Fibroblast of villous mesenchyme (primary cell): Measurements from ENCODE around the gene TNS3. TPM values are rescaled to one million over a fixed set of nuclear protein-coding genes. Genes with fewer than 3 reads are reported as not detected.

ENCODE experiments used
- DNase-seq: peaks from one replicate; pipeline ENCODE4 v3.0.0-alpha.2; 2010; ENCODE audit warnings: low read depth
- H3K4me3 ChIP-seq: 2 replicates; pipeline ENCODE4 v1.5.1; 2011; ENCODE audit warnings: low read depth, mild to moderate bottlenecking, low read length
- CTCF ChIP-seq: IDR thresholded peaks from 2 replicates; pipeline ENCODE4 v1.5.1; 2012; ENCODE audit warnings: low read depth, mild to moderate bottlenecking, low read length; ENCODE audit not compliant: insufficient read depth
- total RNA-seq: library from RNA; depleted of rRNA; stranded (reverse); fragments of >200 nt; gene quantifications from 2 replicates; pipeline ENCODE4 v1.2.3, GENCODE V29; 2012

The TNS3 gene
- total RNA-seq, 1 donor: 202 TPM

- no peak for DNase-seq
Measured at GRCh38 chr7:47584536-47584895, 2.6 kb upstream of the TNS3 start.

GRCh38 chr7:47583739-47584535 is 2.0 kb upstream of the TNS3 start:
- DNase-seq: no peak
- no peak for TF ChIP-seq CTCF
- no peak overlapping the region for H3K4me3 ChIP-seq

More at GRCh38 chr7:47584536-47584895, 2.6 kb upstream of the TNS3 start:
- H3K4me3 ChIP-seq: no peak overlapping the region
- no peak for TF ChIP-seq CTCF

GRCh38 chr7:47582764-47583738 is 1.1 kb upstream of the TNS3 start:
- H3K4me3 ChIP-seq: no peak overlapping the region
- TF ChIP-seq CTCF: no peak
- no peak for DNase-seq

GRCh38 chr7:47581438-47581803 is 490 bp downstream of the TNS3 start:
- no peak for TF ChIP-seq CTCF
- H3K4me3 ChIP-seq: peak overlapping the region; percentile 96
- no peak for DNase-seq

GRCh38 chr7:47580811-47581331 is 1.0 kb downstream of the TNS3 start:
- DNase-seq: peak; percentile 58
- H3K4me3 ChIP-seq: peak overlapping the region; percentile 96
- TF ChIP-seq CTCF: peak; percentile 25

GRCh38 chr7:47580175-47580706 is 1.7 kb downstream of the TNS3 start:
- no peak for TF ChIP-seq CTCF
- peak overlapping the region; percentile 96 for H3K4me3 ChIP-seq
- peak; percentile 82 for DNase-seq
